Measurements from ENCODE around the gene ASB7.

DNA sequence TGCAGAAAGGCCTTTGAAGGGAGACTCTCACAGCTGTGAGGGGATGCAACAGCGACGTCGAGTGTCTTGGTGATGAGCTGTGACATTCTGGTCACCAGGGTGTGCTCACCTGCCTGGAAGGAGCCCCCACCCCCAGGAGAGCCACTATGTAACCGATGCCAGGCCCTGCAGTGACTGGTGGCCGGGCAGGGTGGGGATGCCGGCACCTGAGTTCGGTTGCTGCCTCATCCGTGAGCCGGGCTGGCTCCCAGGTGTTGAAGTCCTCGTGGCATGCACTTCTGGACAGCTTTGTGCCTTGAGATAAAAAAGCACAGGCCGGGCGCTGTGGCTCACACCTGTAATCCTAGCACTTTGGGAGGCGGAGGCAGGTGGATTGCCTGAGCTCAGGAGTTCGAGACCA is 56.5 kb downstream of the ASB7 start:
- TF ChIP-seq, protein P1, sequence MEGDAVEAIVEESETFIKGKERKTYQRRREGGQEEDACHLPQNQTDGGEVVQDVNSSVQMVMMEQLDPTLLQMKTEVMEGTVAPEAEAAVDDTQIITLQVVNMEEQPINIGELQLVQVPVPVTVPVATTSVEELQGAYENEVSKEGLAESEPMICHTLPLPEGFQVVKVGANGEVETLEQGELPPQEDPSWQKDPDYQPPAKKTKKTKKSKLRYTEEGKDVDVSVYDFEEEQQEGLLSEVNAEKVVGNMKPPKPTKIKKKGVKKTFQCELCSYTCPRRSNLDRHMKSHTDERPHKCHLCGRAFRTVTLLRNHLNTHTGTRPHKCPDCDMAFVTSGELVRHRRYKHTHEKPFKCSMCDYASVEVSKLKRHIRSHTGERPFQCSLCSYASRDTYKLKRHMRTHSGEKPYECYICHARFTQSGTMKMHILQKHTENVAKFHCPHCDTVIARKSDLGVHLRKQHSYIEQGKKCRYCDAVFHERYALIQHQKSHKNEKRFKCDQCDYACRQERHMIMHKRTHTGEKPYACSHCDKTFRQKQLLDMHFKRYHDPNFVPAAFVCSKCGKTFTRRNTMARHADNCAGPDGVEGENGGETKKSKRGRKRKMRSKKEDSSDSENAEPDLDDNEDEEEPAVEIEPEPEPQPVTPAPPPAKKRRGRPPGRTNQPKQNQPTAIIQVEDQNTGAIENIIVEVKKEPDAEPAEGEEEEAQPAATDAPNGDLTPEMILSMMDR (conservative IDR thresholded peaks at IDR 0.05; ENCODE audit: low read depth, low read length): no peak
- TF ChIP-seq EZH2 (IDR thresholded peaks at IDR 0.05; ENCODE audit: borderline replicate concordance, low read depth, low read length, poor library complexity, severe bottlenecking): no peak

All from A673 (cell line).